Epithelial cell of proximal tubule (primary cell): ENCODE results near the gene LYPD1. TPM values are rescaled to one million over a fixed set of nuclear protein-coding genes. Genes with fewer than 3 reads are reported as not detected.

ENCODE experiments used
- DNase-seq: peaks from one replicate; pipeline ENCODE4 v3.0.0-alpha.2; 2011; ENCODE audit warnings: low read depth
- H3K4me3 ChIP-seq: 2 replicates; pipeline ENCODE4 v1.5.1; 2011; ENCODE audit warnings: low read depth, mild to moderate bottlenecking, low read length
- CTCF ChIP-seq: conservative IDR thresholded peaks from 2 replicates; pipeline ENCODE4 v1.5.1; 2012; ENCODE audit warnings: low read depth, mild to moderate bottlenecking, low read length
- total RNA-seq: library from RNA; depleted of rRNA; stranded (reverse); fragments of >200 nt; gene quantifications from 2 replicates; pipeline ENCODE4 v1.2.3, GENCODE V29; 2015

Gene LYPD1
- total RNA-seq, 1 donor from 2014 or later: 45.3 TPM

- no peak for DNase-seq
- H3K4me3 ChIP-seq: peak overlapping the region; percentile 69
These were observed 1.7 kb downstream of the LYPD1 start for GRCh38 chr2:132668189-132668823.

GRCh38 chr2:132667706-132668105, 2.3 kb downstream of the LYPD1 start:
- no peak overlapping the region for H3K4me3 ChIP-seq
- TF ChIP-seq CTCF: no peak
- DNase-seq: no peak

More at GRCh38 chr2:132668189-132668823, 1.7 kb downstream of the LYPD1 start:
- TF ChIP-seq CTCF: peak; percentile 58

GRCh38 chr2:132665401-132666140, 4.4 kb downstream of the LYPD1 start:
- no peak overlapping the region for H3K4me3 ChIP-seq

GRCh38 chr2:132664096-132664495, 5.9 kb downstream of the LYPD1 start:
- no peak overlapping the region for H3K4me3 ChIP-seq
- no peak for DNase-seq
- no peak for TF ChIP-seq CTCF

More at GRCh38 chr2:132665401-132666140, 4.4 kb downstream of the LYPD1 start:
- no peak for DNase-seq
- TF ChIP-seq CTCF: no peak

GRCh38 chr2:132662732-132663131, 7.3 kb downstream of the LYPD1 start:
- no peak for DNase-seq
- no peak overlapping the region for H3K4me3 ChIP-seq
- TF ChIP-seq CTCF: no peak

- H3K4me3 ChIP-seq: no peak overlapping the region
- no peak for TF ChIP-seq CTCF
- no peak for DNase-seq
These were observed 10.7 kb downstream of the LYPD1 start for GRCh38 chr2:132659331-132659730.
